A549 (cell line): ENCODE results near the gene SAMD7. TPM values are rescaled to one million over a fixed set of nuclear protein-coding genes. Genes with fewer than 3 reads are reported as not detected.

Experiments used
- ATAC-seq, 2 experiments: fragments of 200-7000 bp in 1 of 2; fragments of >200 bp in 1 of 2; cut with Nextera tagmentation in 1 of 2; cut with Tn5 transposase in 1 of 2; 3 replicates each; pipeline versions ENCODE4 v1.8.0 to v1.9.1; 2018 to 2020; ENCODE audit warnings: mild to moderate bottlenecking in 1 of 2, moderate library complexity in 1 of 2
- CTCF ChIA-PET: fragments of 300-600 bp; sonication (Branson Sonifier 250); formaldehyde crosslinking; extraction: SDS; loops from one replicate; lab custom pipeline; 2021; ENCODE audit warnings: antibody characterized with exemption, inconsistent platforms; lab: Yijun Ruan, JAX
- POLR2A ChIA-PET: fragments of 350-600 bp; formaldehyde crosslinking; extraction: SDS; loops from one replicate; lab custom pipeline; 2021; ENCODE audit warnings: antibody characterized with exemption, inconsistent platforms; lab: Yijun Ruan, JAX
- DNase-seq, 2 experiments: peaks; one replicate each; pipeline versions ENCODE4 v3.0.0 to v3.0.0-alpha.2; 2011 to 2016; ENCODE audit warnings: low read depth in 1 of 2, low spot score in 1 of 2
- FAIRE-seq: peaks from 2 replicates; lab custom pipeline; 2011; peaks lifted over from hg19 to GRCh38; lab: Jason Lieb, UNC
- H3K27ac ChIP-seq, 2 experiments: fragments of >200 bp; sonication (Bioruptor Twin); formaldehyde crosslinking; 3 replicates each; pipeline ENCODE4 v1.5.1; 2016 to 2017
- H3K4me1 ChIP-seq: fragments of >200 bp; sonication (Bioruptor Twin); formaldehyde crosslinking; 3 replicates; pipeline ENCODE4 v1.6.1; 2016
- H3K4me2 ChIP-seq: fragments of >200 bp; sonication (Bioruptor Twin); formaldehyde crosslinking; 3 replicates; pipeline ENCODE4 v1.6.1; 2016
- H3K4me3 ChIP-seq: fragments of >200 bp; sonication (Bioruptor Twin); formaldehyde crosslinking; 3 replicates; pipeline ENCODE4 v1.5.1; 2016
- H3K9me3 ChIP-seq: fragments of >200 bp; sonication (Bioruptor Twin); formaldehyde crosslinking; 3 replicates; pipeline ENCODE4 v1.6.1; 2016
- CEBPB ChIP-seq, 2 experiments: fragments of >200 bp in 1 of 2; sonication (Bioruptor Twin) in 1 of 2; formaldehyde crosslinking in 1 of 2; IDR thresholded peaks; 2 replicates each; pipeline ENCODE4 v1.6.1; 2012 to 2016
- CTCF ChIP-seq: fragments of >200 bp; sonication (Bioruptor Twin); formaldehyde crosslinking; IDR thresholded peaks from 3 replicates; pipeline ENCODE4 v1.5.1; 2016
- EHMT2 ChIP-seq: fragments of 200-600 bp; sonication (generic); IDR thresholded peaks from 2 replicates; pipeline ENCODE4 v1.6.1; 2016; ENCODE audit warnings: antibody characterized with exemption, low read depth, mild to moderate bottlenecking, moderate library complexity
- ELK1 ChIP-seq: fragments of 150-350 bp; IDR thresholded peaks from 2 replicates; pipeline ENCODE4 v1.6.1; 2014; ENCODE audit warnings: low read depth, mild to moderate bottlenecking, low read length
- EP300 ChIP-seq, 2 experiments: fragments of >200 bp; sonication (Bioruptor Twin); formaldehyde crosslinking; IDR thresholded peaks; 2 replicates in 1 of 2; 3 replicates in 1 of 2; pipeline ENCODE4 v1.6.1; 2016 to 2017
- ESRRA ChIP-seq: fragments of 150-350 bp; IDR thresholded peaks from 2 replicates; pipeline ENCODE4 v1.6.1; 2014; ENCODE audit warnings: mild to moderate bottlenecking, low read length, borderline replicate concordance
- FOXS1 ChIP-seq: fragments of 250-450 bp; sonication (Bioruptor Pico); IDR thresholded peaks from 2 replicates; pipeline ENCODE4 v1.5.0; 2020; ENCODE audit warnings: mild to moderate bottlenecking, moderate library complexity
- GATA3 ChIP-seq: IDR thresholded peaks from 2 replicates; pipeline ENCODE4 v1.6.1; 2012; ENCODE audit warnings: borderline replicate concordance
- HES2 ChIP-seq: fragments of >200 bp; sonication (Bioruptor Twin); formaldehyde crosslinking; IDR thresholded peaks from 2 replicates; pipeline ENCODE4 v1.6.1; 2016
- HEYL ChIP-seq: fragments of 250-450 bp; sonication (Bioruptor Pico); IDR thresholded peaks from 2 replicates; pipeline ENCODE4 v1.8.0; 2021; ENCODE audit warnings: mild to moderate bottlenecking, moderate library complexity
- HOXB13 ChIP-seq: fragments of 250-450 bp; sonication (Bioruptor Pico); IDR thresholded peaks from 2 replicates; pipeline ENCODE4 v1.5.0; 2020; ENCODE audit warnings: low read depth, mild to moderate bottlenecking, moderate library complexity
- HOXB5 ChIP-seq: fragments of 250-450 bp; sonication (Bioruptor Pico); IDR thresholded peaks from 2 replicates; pipeline ENCODE4 v1.5.0; 2020; ENCODE audit warnings: mild to moderate bottlenecking, moderate library complexity
- JUNB ChIP-seq: fragments of >200 bp; sonication (Bioruptor Twin); formaldehyde crosslinking; IDR thresholded peaks from 2 replicates; pipeline ENCODE4 v1.6.1; 2016
- MAZ ChIP-seq: fragments of 150-350 bp; IDR thresholded peaks from 2 replicates; pipeline ENCODE4 v1.6.1; 2014; ENCODE audit warnings: antibody characterized with exemption, low read depth, low read length, borderline replicate concordance
- MYC ChIP-seq: IDR thresholded peaks from 2 replicates; pipeline ENCODE4 v1.6.1; 2012; ENCODE audit warnings: mild to moderate bottlenecking, inconsistent platforms, low read length, improper control_type of control experiment, borderline replicate concordance
- NPAS2 ChIP-seq: fragments of 250-450 bp; sonication (Bioruptor Pico); IDR thresholded peaks from 2 replicates; pipeline ENCODE4 v1.8.0; 2022; ENCODE audit warnings: mild to moderate bottlenecking, moderate library complexity, borderline replicate concordance
- NR3C1 ChIP-seq: fragments of >200 bp; sonication (Bioruptor Twin); formaldehyde crosslinking; IDR thresholded peaks from 3 replicates; pipeline ENCODE4 v1.6.1; 2017
- PHF8 ChIP-seq: fragments of 200-600 bp; sonication (generic); IDR thresholded peaks from 2 replicates; pipeline ENCODE4 v1.6.1; 2016; ENCODE audit warnings: low read depth, mild to moderate bottlenecking, antibody characterized with exemption, moderate library complexity, borderline replicate concordance
- POLR2A ChIP-seq: IDR thresholded peaks from 2 replicates; pipeline ENCODE4 v1.6.1; 2012; ENCODE audit warnings: mild to moderate bottlenecking, low read length
- RARB ChIP-seq: fragments of 250-450 bp; sonication (Bioruptor Pico); IDR thresholded peaks from 2 replicates; pipeline ENCODE4 v1.8.0; 2021; ENCODE audit warnings: mild to moderate bottlenecking, moderate library complexity
- RCOR1 ChIP-seq: fragments of 150-350 bp; IDR thresholded peaks from 2 replicates; pipeline ENCODE4 v1.6.1; 2014; ENCODE audit warnings: antibody characterized with exemption, low read length, low read depth
- RFX5 ChIP-seq: fragments of 450-650 bp; IDR thresholded peaks from 2 replicates; pipeline ENCODE4 v1.7.1; 2014; ENCODE audit warnings: antibody characterized with exemption, mild to moderate bottlenecking, moderate library complexity
- SMC3 ChIP-seq: fragments of >200 bp; sonication (Bioruptor Twin); formaldehyde crosslinking; IDR thresholded peaks from 3 replicates; pipeline ENCODE4 v1.6.1; 2018; ENCODE audit warnings: inconsistent platforms
- SREBF2 ChIP-seq: fragments of 450-650 bp; IDR thresholded peaks from 2 replicates; pipeline ENCODE4 v1.6.1; 2014; ENCODE audit warnings: mild to moderate bottlenecking, moderate library complexity
- TFCP2L1 ChIP-seq: fragments of 250-450 bp; sonication (Bioruptor Pico); IDR thresholded peaks from 2 replicates; pipeline ENCODE4 v1.5.0; 2021; ENCODE audit warnings: mild to moderate bottlenecking
- ZNF302 ChIP-seq: fragments of 250-450 bp; sonication (Bioruptor Pico); IDR thresholded peaks from 2 replicates; pipeline ENCODE4 v1.9.0; 2021; ENCODE audit warnings: inconsistent platforms, mild to moderate bottlenecking, moderate library complexity
- ZSCAN20 ChIP-seq: fragments of 250-450 bp; sonication (Bioruptor Pico); IDR thresholded peaks from 2 replicates; pipeline ENCODE4 v1.8.0; 2022; ENCODE audit warnings: mild to moderate bottlenecking, moderate library complexity
- WGBS: methylation state at CpG from one replicate; pipeline ENCODE4 v1.1.6; 2017; ENCODE audit errors: missing lambda C conversion rate; 5-methylcytosine and 5-hydroxymethylcytosine counted together
- polyA minus RNA-seq: library from RNA; depleted of rRNA, polyadenylated mRNA; stranded (reverse); fragments of >200 nt; gene quantifications from 2 replicates; pipeline ENCODE4 v1.2.3, GENCODE V29; 2011; rRNA and poly(A)+ RNA removed
- polyA plus RNA-seq, 4 experiments: library from polyadenylated mRNA; depleted of rRNA in 3 of 4; stranded (reverse); fragments of >200 nt; fragmentation: RNase III in 1 of 4; extraction: RNeasy Plus Mini Kit Qiagen cat#74134 plus additional on column Dnase treatment in 1 of 4; gene quantifications; 2 replicates in 3 of 4; 3 replicates in 1 of 4; pipeline ENCODE4 v1.2.3, GENCODE V29; 2011 to 2017

Gene SAMD7
- polyA plus RNA-seq (2011; rRNA removed) (not detected in 2 replicates), polyA plus RNA-seq (2017; fragmentation: RNase III; extraction: RNeasy Plus Mini Kit Qiagen cat#74134 plus additional on column Dnase treatment) (not detected in 3 replicates), polyA minus RNA-seq (not detected in 2 replicates)
- polyA plus RNA-seq (2012; cell fraction: cytosol; rRNA removed), result not detected in 2 replicates
- polyA plus RNA-seq (2012; cell fraction: nucleus; rRNA removed), result not detected in 2 replicates

- FAIRE-seq (no peak), DNase-seq (no peak), ATAC-seq (no peak)
- TF ChIP-seq NPAS2 (CRISPR knock-in tag) (no peak), RARB (CRISPR knock-in tag) (no peak), SMC3 (no peak), EP300 (IDR thresholded peaks at IDR 0.05) (no peak), MYC (no peak), POLR2A (no peak), RCOR1 (no peak), JUNB (no peak), TFCP2L1 (CRISPR knock-in tag) (no peak), HOXB13 (CRISPR knock-in tag) (no peak), HES2 (no peak), HEYL (CRISPR knock-in tag) (no peak), PHF8 (no peak), HOXB5 (CRISPR knock-in tag) (no peak), RFX5 (no peak), ESRRA (no peak), NR3C1 (no peak), CTCF (no peak), ZSCAN20 (CRISPR knock-in tag) (no peak)
- WGBS, result 77% methylated on average over 1 of the region's 1 CpG
- Histone ChIP-seq H3K4me2 (no peak within 1 kb of the TSS), H3K27ac (no peak within 1 kb of the TSS), H3K4me3 (no peak within 1 kb of the TSS), H3K4me1 (no peaks in the 10 kb centered on the region), H3K9me3 (no peaks in the 10 kb centered on the region)
- CTCF ChIA-PET, result no interaction called here
- POLR2A ChIA-PET, result no interaction called here
These were observed at the start of gene SAMD7 for GRCh38 chr3:169911272-169911671. Gene SAMD7, plus strand, starts transcription at chr3:169911572. Its CDS starts 7,927 bp downstream, at chr3:169919499.

GRCh38 chr3:169861871-169862270 lies 49.5 kb upstream of the SAMD7 start:
- no peaks in the 10 kb centered on the region for H3K4me1 ChIP-seq
- ChIA-PET CTCF (interaction anchor here (0.5 to 3.6 kb wide), 9 partner anchors 10 to 407 kb away, joined by 3 to 14 read pairs (median 5); no protein-coding TSS in a partner anchor), POLR2A (no interaction called here)
- DNase-seq (no peak), ATAC-seq (no peak; a peak in 1 of 6 replicates), FAIRE-seq (no peak)
- no peak overlapping the region for H3K27ac ChIP-seq
- H3K9me3 ChIP-seq, result no peaks in the 10 kb centered on the region
- 69% methylated on average over 5 of the region's 5 CpGs for WGBS
- H3K4me3 ChIP-seq, result no peak overlapping the region
- no peak overlapping the region for H3K4me2 ChIP-seq
- no peak for TF ChIP-seq CEBPB (IDR thresholded peaks at IDR 0.05)
- TF ChIP-seq FOXS1 (CRISPR knock-in tag), result no peak
- TF ChIP-seq CTCF, result no peak
- TF ChIP-seq TFCP2L1 (CRISPR knock-in tag), result no peak
- TF ChIP-seq ELK1, result no peak
- TF ChIP-seq MAZ, result no peak
- TF ChIP-seq NR3C1, result no peak
- TF ChIP-seq ZNF302 (CRISPR knock-in tag), result no peak
- TF ChIP-seq EHMT2, result no peak
- no peak for TF ChIP-seq GATA3
- TF ChIP-seq SREBF2, result no peak
